WTC11 (cell line): ENCODE results near the gene CPAMD8. TPM values are rescaled to one million over a fixed set of nuclear protein-coding genes. Genes with fewer than 3 reads are reported as not detected.

ENCODE experiments used
- ATAC-seq: fragments of 200-7000 bp; cut with Tn5 transposase; 2 replicates; pipeline ENCODE4 v1.10.0; 2021; ENCODE audit warnings: mild to moderate bottlenecking, moderate library complexity
- CTCF ChIA-PET: fragments of 300-600 bp; sonication (Branson Sonifier 250); formaldehyde crosslinking; loops from one replicate; lab custom pipeline; 2021; ENCODE audit warnings: antibody characterized with exemption; lab: Charles Lee
- POLR2A ChIA-PET: fragments of 350-600 bp; sonication (Branson Sonifier 250); formaldehyde crosslinking; loops from one replicate; lab custom pipeline; 2021; ENCODE audit warnings: antibody characterized with exemption; lab: Charles Lee
- DNase-seq: peaks from one replicate; pipeline ENCODE4 v3.0.0; 2021; ENCODE audit warnings: low spot score
- H3K27ac Mint-ChIP-seq: 2 replicates; pipeline ENCODE4 v1.8.0; 2021; ENCODE audit warnings: mixed read lengths
- H3K27me3 Mint-ChIP-seq: 2 replicates; pipeline ENCODE4 v1.8.0; 2021; ENCODE audit warnings: low read depth, mild to moderate bottlenecking, moderate library complexity, mixed read lengths
- H3K36me3 Mint-ChIP-seq: 2 replicates; pipeline ENCODE4 v1.8.0; 2021; ENCODE audit warnings: mixed read lengths
- H3K4me1 Mint-ChIP-seq: 2 replicates; pipeline ENCODE4 v1.8.0; 2022; ENCODE audit warnings: mixed read lengths
- H3K4me3 Mint-ChIP-seq: 2 replicates; pipeline ENCODE4 v1.8.0; 2021; ENCODE audit warnings: mild to moderate bottlenecking, moderate library complexity, mixed read lengths
- H3K9me3 Mint-ChIP-seq: 2 replicates; pipeline ENCODE4 v1.8.0; 2021; ENCODE audit warnings: mixed read lengths
- CBFB ChIP-seq: sonication (generic); formaldehyde crosslinking; IDR thresholded peaks from 2 replicates; pipeline ENCODE4 v1.8.1; 2022; ENCODE audit warnings: mild to moderate bottlenecking, low read depth, missing genetic modification reagents
- CDX4 ChIP-seq: fragments of 250-450 bp; sonication (Bioruptor Pico); IDR thresholded peaks from 2 replicates; pipeline ENCODE4 v1.9.0; 2021; ENCODE audit warnings: moderate library complexity, mild to moderate bottlenecking, inconsistent platforms, borderline replicate concordance
- CTCF ChIP-seq: fragments of 200-600 bp; IDR thresholded peaks from 2 replicates; pipeline ENCODE4 v1.8.0; 2022; ENCODE audit warnings: antibody characterized with exemption
- E2F5 ChIP-seq: sonication (generic); formaldehyde crosslinking; IDR thresholded peaks from 2 replicates; pipeline ENCODE4 v1.8.1; 2022; ENCODE audit warnings: mild to moderate bottlenecking, moderate library complexity, missing genetic modification reagents
- ERG ChIP-seq: fragments of 250-450 bp; sonication (Bioruptor Pico); IDR thresholded peaks from 2 replicates; pipeline ENCODE4 v1.8.0; 2021; ENCODE audit warnings: mild to moderate bottlenecking
- ETV6 ChIP-seq: sonication (generic); formaldehyde crosslinking; IDR thresholded peaks from 2 replicates; pipeline ENCODE4 v1.8.1; 2022; ENCODE audit warnings: mild to moderate bottlenecking, missing genetic modification reagents
- FOXP1 ChIP-seq: sonication (generic); formaldehyde crosslinking; IDR thresholded peaks from 2 replicates; pipeline ENCODE4 v1.8.0; 2022; ENCODE audit warnings: missing genetic modification reagents, mild to moderate bottlenecking, moderate library complexity, borderline replicate concordance
- GRHL2 ChIP-seq: fragments of 250-450 bp; sonication (Bioruptor Pico); IDR thresholded peaks from 2 replicates; pipeline ENCODE4 v1.8.0; 2022; ENCODE audit warnings: mild to moderate bottlenecking, moderate library complexity; ENCODE audit not compliant: insufficient replicate concordance, severe bottlenecking
- HMGA2 ChIP-seq: fragments of 250-450 bp; sonication (Bioruptor Pico); IDR thresholded peaks from 2 replicates; pipeline ENCODE4 v1.4.0; 2021; ENCODE audit warnings: mild to moderate bottlenecking, moderate library complexity
- KAT7 ChIP-seq: sonication (generic); formaldehyde crosslinking; IDR thresholded peaks from 2 replicates; pipeline ENCODE4 v1.8.1; 2023; ENCODE audit warnings: missing genetic modification reagents, mild to moderate bottlenecking, borderline replicate concordance
- MLX ChIP-seq: sonication (generic); formaldehyde crosslinking; IDR thresholded peaks from 2 replicates; pipeline ENCODE4 v1.8.1; 2023; ENCODE audit warnings: mild to moderate bottlenecking, missing genetic modification reagents, moderate library complexity
- NR1H2 ChIP-seq: sonication (generic); formaldehyde crosslinking; IDR thresholded peaks from 2 replicates; pipeline ENCODE4 v1.9.0; 2021; ENCODE audit warnings: mild to moderate bottlenecking, moderate library complexity, missing genetic modification reagents
- NR2C2 ChIP-seq: sonication (generic); formaldehyde crosslinking; IDR thresholded peaks from 2 replicates; pipeline ENCODE4 v1.8.0; 2022; ENCODE audit warnings: mild to moderate bottlenecking, missing genetic modification reagents
- PRDM15 ChIP-seq: sonication (generic); formaldehyde crosslinking; IDR thresholded peaks from 2 replicates; pipeline ENCODE4 v1.8.0; 2022; ENCODE audit warnings: missing genetic modification reagents
- SMAD3 ChIP-seq: sonication (generic); formaldehyde crosslinking; IDR thresholded peaks from 2 replicates; pipeline ENCODE4 v1.8.0; 2022; ENCODE audit warnings: missing genetic modification reagents, mild to moderate bottlenecking, borderline replicate concordance
- SP1 ChIP-seq: sonication (generic); formaldehyde crosslinking; conservative IDR thresholded peaks from 2 replicates; pipeline ENCODE4 v1.8.1; 2022; ENCODE audit warnings: missing genetic modification reagents
- TEAD1 ChIP-seq: sonication (generic); formaldehyde crosslinking; IDR thresholded peaks from 2 replicates; pipeline ENCODE4 v1.8.0; 2022; ENCODE audit warnings: mild to moderate bottlenecking, missing genetic modification reagents
- USF1 ChIP-seq: sonication (generic); formaldehyde crosslinking; IDR thresholded peaks from 2 replicates; pipeline ENCODE4 v1.8.0; 2022; ENCODE audit warnings: mild to moderate bottlenecking, missing genetic modification reagents
- ZBTB21 ChIP-seq: sonication (generic); formaldehyde crosslinking; IDR thresholded peaks from 2 replicates; pipeline ENCODE4 v1.8.1; 2023; ENCODE audit warnings: mild to moderate bottlenecking, missing genetic modification reagents, borderline replicate concordance
- ZNF219 ChIP-seq: sonication (generic); formaldehyde crosslinking; IDR thresholded peaks from 2 replicates; pipeline ENCODE4 v1.8.0; 2023; ENCODE audit warnings: missing genetic modification reagents, mild to moderate bottlenecking, borderline replicate concordance
- ZNF425 ChIP-seq: fragments of 250-450 bp; sonication (Bioruptor Pico); conservative IDR thresholded peaks from 2 replicates; pipeline ENCODE4 v1.9.0; 2021; ENCODE audit warnings: mild to moderate bottlenecking
- ZNF671 ChIP-seq: fragments of 250-450 bp; sonication (Bioruptor Pico); IDR thresholded peaks from 2 replicates; pipeline ENCODE4 v1.8.0; 2021; ENCODE audit warnings: mild to moderate bottlenecking
- total RNA-seq: library from RNA; stranded (reverse); gene quantifications from 3 replicates; pipeline ENCODE4 v1.2.3, GENCODE V29; 2021

CPAMD8 gene
- total RNA-seq, 1 experiment from 2014 or later: 6.9 TPM

- ChIA-PET CTCF (no interaction called here), POLR2A (no interaction called here)
- Mint-ChIP-seq H3K27me3 (no peaks in the 10 kb centered on the region; the same call in 1 of the 2 replicates), H3K9me3 (peaks cover 46% of the 10 kb centered on the region), H3K4me1 (no peaks in the 10 kb centered on the region), H3K27ac (no peak overlapping the region), H3K36me3 (peaks cover 8% of the 10 kb centered on the region), H3K4me3 (no peak overlapping the region)
- no peak for TF ChIP-seq GRHL2
- no peak for TF ChIP-seq E2F5 (CRISPR knock-in tag)
- no peak for TF ChIP-seq PRDM15 (CRISPR knock-in tag)
- no peak for TF ChIP-seq CTCF
- TF ChIP-seq ZBTB21 (CRISPR knock-in tag): no peak
- TF ChIP-seq SMAD3: no peak
- TF ChIP-seq CBFB (CRISPR knock-in tag): no peak
- TF ChIP-seq HMGA2 (CRISPR knock-in tag): no peak
- no peak for TF ChIP-seq CDX4 (CRISPR knock-in tag)
- TF ChIP-seq ZNF425 (CRISPR knock-in tag): no peak
- TF ChIP-seq SP1 (CRISPR knock-in tag): no peak
- no peak for TF ChIP-seq FOXP1 (CRISPR knock-in tag)
- no peak for TF ChIP-seq ETV6 (CRISPR knock-in tag)
- DNase-seq: no peak
- ATAC-seq: no peak
Observed at GRCh38 chr19:16928351-16928750, 98.3 kb downstream of the CPAMD8 start.

GRCh38 chr19:16927883-16928282 is 98.7 kb downstream of the CPAMD8 start:
- CTCF ChIA-PET: no interaction called here
- ATAC-seq (no peak), DNase-seq (no peak)
- POLR2A ChIA-PET: no interaction called here
- H3K9me3 Mint-ChIP-seq: peaks cover 44% of the 10 kb centered on the region
- no peaks in the 10 kb centered on the region; the same call in none of the 2 replicates for H3K27me3 Mint-ChIP-seq
- H3K4me3 Mint-ChIP-seq: no peak overlapping the region
- H3K27ac Mint-ChIP-seq: no peak overlapping the region
- peaks cover 6% of the 10 kb centered on the region; the same call in 1 of the 2 replicates for H3K36me3 Mint-ChIP-seq
- H3K4me1 Mint-ChIP-seq: no peaks in the 10 kb centered on the region
- TF ChIP-seq ZNF219 (CRISPR knock-in tag) (no peak), USF1 (no peak), NR2C2 (CRISPR knock-in tag) (no peak), ZNF671 (CRISPR knock-in tag) (no peak), MLX (CRISPR knock-in tag) (no peak), TEAD1 (no peak), KAT7 (CRISPR knock-in tag) (no peak), NR1H2 (CRISPR knock-in tag) (no peak), ERG (CRISPR knock-in tag) (no peak)
